HG03103 (cell line): Measurements from ENCODE around the gene SNED1.
"Not testable (repeated sequence)": the region's sequence is repeated elsewhere in the genome, so short reads cannot be mapped to it uniquely, and the experiment has no call there.

Experiments
- ATAC-seq: cut with Tn5 transposase; IDR thresholded peaks from one replicate; pipeline ENCODE4 v1.9.1; 2021; ENCODE audit warnings: low read depth; ENCODE audit not compliant: unreplicated experiment

Gene SNED1

DNA sequence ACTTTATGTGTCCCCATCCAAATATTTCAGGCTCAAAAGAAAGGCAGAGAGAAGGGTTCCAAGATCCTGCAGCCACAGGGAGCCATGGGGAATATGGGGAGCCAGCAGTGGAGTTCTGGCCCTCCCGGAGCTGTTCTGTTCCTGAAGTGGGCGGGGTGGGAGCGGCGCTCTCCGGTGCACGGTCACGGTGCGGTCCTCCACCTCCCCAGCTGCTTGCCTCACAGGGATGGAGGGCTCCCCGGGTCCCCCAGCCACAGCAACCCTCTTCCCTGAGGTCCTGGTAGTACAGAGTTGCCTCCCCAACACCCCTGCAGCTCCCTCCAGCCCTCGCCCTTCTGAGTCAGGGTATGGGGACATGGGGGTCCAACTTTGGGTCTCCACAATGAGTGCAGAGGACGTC lies 26.2 kb upstream of the SNED1 start:
- no peak for ATAC-seq

DNA sequence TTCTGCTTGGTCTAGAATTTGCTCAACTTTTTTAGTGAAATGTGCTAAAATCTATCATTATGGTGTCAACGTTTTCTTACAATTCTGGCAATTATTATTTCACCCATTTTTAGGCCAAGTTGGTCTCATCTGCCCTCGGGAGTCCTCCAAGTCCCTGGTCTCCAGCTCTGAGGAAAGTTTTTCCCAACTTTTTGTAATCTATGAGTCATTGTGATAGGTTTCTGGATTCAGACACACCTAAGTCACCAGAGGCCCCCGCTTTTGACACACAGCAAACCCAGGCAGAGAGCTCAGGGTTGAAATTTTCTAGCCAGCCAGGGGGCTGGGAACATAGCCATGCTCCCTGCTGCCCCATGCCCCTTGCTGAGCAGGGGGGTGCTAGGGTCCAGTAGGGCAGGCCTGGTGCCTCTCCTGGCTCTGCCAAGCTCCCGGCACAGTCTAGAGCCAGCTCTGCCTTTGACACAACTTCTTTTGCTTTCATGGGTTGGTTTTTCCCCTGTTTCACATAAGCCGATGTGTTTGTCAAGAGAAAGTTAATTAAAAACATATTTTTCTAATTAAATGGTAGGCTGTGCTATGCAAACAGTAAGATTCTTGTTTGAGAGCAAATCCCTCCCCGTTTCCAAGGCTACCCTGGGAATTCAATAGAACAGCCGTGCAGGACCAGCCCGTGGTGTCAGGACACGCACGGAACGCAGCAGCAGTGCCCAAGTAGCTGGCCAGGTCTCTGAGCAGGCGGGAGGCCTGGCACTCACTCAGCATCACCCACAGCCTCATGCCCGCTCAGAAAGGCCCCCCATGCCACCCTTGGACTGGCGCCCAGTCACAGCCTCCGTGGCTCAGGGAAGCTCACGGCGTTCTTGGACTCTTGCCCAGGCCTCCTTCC lies 25.5 kb upstream of the SNED1 start:
- no peak for ATAC-seq

DNA sequence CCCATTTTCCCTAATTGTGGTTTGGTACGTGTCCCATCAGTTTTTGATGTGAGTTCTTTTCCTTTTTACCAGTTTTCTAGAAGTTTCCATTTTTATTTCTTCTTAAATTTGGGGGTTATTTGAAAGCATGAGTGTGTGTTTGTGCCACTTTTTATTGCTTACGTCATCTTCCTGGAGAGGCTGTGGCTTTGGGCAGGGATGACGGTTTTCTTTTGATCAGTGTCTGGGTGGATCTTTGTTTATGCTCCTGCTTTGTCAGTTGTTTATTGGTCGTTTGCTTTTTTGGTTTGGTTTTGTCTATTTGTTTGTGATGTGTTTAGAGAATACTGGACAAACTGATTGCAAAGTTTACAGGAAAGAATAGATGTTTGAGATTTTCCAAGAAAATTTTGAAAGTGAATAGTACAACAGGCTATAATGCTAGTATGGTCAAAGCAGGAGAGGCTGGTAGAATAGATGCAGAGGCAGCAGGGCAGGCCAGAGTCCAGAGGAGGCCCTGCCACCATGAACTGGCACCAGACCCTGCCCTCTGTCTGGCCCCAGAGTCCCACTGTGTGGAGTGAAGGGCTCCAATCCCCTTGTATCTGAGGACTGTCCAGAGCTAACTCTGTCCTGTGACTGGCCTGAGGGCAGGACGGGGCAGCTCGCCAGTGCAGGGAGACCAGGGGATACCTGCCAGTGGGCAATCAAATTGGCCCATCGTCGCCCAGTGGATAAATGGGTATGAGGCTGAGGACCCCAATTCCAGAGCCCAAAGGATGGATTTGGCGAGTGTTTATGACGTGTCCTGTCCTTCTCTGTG lies 23.4 kb upstream of the SNED1 start:
- ATAC-seq, result no peak

GRCh38 chr2:240975903-240976302 lies 22.5 kb upstream of the SNED1 start:
- ATAC-seq, result not testable (repeated sequence)

GRCh38 chr2:240981280-240981679 lies 17.1 kb upstream of the SNED1 start:
- no peak for ATAC-seq

- ATAC-seq, result no peak
These were observed 16.3 kb upstream of the SNED1 start for GRCh38 chr2:240981871-240982800.

- ATAC-seq, result no peak
These were observed 15.6 kb upstream of the SNED1 start for GRCh38 chr2:240982821-240983281.

DNA sequence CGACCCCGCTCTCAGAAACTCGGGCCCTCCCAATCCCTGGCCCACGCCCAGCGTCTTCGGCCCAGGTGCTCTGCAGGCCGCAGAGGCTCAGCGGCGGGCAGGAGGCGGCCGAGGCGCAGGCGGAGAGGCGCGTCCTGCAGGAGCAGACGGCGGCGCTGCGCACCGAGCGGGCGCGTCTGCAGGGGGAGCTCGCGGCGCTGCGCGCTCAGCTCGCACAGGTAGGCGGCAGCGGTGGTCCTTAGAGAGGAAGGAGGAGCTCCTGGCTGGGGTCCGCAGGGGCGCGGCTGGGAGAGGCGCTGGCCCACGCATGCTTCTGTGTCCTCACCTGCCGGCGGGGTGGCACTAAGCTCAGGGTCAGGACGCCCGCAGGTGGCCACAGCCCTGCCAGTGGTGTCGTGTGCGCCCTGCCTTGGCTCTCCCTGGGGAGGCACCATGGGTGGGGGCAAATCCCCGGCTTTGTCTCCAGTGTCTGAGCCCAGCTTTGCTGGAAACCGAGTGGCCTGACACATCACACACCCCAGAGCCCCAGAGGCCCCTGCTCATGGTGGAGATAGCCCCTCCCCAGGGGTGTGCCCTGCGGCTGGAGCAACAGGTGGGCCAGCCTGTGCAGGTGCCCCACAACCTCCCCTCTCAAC lies 14.9 kb upstream of the SNED1 start:
- no peak for ATAC-seq

DNA sequence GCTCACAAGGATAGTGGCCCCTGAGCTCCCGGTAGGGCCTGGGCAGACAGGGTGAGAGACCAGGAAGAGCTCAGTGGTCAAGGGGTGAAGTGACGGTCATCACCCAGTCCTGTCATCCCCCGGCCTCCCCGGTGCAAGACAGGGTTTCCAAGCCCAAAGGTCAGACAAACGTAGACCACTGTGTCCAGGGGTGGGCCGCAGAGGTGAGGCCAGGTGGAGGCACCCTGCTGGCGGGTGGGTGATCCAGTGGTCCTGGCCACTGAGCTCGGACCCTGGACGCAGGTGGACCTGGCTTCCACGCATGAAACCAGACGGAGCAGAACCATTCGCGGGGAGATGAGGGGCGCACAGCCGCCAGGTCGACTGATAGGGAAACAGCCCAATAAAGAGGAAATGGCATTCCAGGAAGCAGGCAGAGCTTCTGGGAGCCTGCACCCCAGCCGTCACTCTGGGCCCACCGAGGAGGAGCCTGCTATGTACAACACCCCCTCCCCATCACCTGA lies 14.4 kb upstream of the SNED1 start:
- no peak for ATAC-seq

- ATAC-seq, result no peak
These were observed 12.3 kb upstream of the SNED1 start for GRCh38 chr2:240985881-240986786.

GRCh38 chr2:240986787-240987411 lies 11.5 kb upstream of the SNED1 start:
- ATAC-seq, result no peak

GRCh38 chr2:240987588-240987987 lies 10.8 kb upstream of the SNED1 start:
- ATAC-seq, result no peak

DNA sequence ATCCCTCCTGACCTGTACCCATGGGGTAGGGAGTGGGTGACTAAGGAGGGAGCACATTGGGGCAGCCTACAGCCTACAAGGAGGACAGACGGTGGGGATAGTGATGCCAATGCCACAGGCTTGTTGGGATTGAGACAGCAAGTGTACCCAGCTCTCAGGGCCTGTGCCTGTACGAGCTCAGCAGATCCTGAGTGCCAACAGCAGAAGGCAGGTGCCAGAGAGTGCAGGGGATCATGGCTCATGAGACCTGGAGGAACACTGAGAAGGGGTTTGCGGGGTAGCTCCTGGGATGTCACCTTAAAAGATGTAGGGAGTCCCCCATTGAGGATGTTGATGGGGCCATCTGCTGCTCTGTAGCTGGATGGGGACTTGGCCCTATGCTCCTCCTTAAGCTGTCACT lies 10.3 kb upstream of the SNED1 start:
- no peak for ATAC-seq

GRCh38 chr2:240988571-240989271 lies 9.7 kb upstream of the SNED1 start:
- ATAC-seq, result no peak

GRCh38 chr2:240989451-240990265 lies 8.8 kb upstream of the SNED1 start:
- no peak for ATAC-seq

DNA sequence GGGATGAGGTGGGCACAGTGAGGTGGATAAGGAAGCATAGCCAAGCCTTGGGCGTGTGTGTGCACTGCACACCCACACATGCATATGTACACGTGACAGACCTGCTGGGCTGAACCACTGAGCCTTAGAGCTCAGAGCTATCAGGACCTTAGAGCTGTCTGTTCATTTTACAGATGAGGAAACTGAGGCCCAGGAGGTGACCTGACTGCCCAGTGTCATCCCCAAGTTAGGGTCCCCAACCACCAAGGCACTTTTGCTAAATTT lies 8.2 kb upstream of the SNED1 start:
- ATAC-seq, result no peak

DNA sequence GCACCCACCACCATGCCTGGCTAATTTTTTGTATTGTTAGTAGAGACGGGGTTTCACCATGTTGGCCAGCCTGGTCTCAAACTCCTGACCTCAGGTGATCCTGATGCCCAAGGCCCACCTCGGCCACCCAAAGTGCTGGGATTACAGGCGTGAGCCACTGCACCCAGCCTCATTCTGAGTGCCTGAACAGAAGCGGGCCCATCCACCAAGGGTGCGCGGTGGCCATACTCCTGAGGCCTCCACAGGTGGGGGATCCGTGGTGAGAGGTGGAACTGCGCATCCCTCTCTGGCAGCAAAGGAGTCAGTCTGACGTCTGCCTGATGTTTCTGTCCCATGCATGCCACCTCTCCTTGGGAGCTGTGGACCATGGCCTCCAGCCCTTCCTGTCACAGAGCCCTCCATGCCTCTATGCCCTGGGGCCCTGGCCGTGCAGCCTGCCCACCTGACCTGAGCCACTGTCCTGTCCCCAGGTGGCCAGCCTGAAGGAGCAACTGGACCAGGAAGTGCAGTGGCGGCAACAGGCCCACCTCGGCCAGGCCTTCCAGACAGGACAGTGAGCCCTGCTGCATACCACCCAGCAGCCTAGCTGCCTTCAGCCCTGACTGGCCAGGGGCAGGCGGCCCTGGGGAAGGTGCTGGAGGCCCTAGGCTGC lies 7.6 kb upstream of the SNED1 start:
- no peak for ATAC-seq
